ENCODE measurements around the gene CDK5.

DNA sequence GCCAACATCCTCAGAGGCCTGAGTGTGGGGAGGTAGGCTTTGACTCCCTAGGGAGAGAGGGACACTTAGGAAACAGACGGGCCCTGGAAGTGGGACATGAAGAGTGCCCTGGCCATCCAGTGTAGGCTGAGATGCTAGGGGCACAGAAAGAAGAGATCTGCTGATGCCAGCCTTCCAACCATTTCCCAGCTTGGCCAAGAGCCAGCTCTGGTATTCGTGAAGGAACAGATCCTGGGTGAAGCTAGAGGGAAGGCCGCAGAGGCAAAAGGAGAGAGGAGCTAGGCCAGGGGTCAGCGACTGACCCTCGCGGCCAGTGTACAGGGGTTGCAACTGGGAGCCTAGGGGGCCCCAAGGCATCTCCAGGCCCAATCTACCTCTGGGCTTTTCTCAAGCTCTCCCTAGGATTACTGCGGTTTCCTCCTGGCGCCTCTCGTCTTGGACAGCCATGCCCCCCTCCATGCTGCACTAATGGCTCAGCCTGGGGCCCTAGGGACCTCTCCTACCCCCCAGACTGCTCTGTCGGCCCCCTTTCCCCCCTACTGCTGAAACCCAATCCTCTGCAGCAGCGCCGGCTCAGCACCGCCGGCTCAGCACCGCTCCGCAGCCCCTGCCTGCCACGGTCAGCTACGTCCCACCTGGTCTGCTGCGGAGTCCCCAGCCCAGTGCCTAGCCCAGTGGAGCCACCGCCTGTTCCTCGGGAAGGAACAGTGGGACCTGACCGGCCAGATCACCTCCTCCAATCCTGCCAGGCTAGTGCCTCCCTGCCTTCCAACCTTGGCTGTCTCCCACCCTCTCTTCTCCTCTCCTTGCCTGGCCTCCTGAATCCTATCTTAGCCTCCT lies 9.5 kb downstream of the CDK5 start, which contains the start of gene ASIC3:
- TF ChIP-seq EZH2 (IDR thresholded peaks at IDR 0.05) = no peak
- TF ChIP-seq POLR2AphosphoS5 (IDR thresholded peaks at IDR 0.05; ENCODE audit: borderline replicate concordance, low read depth, low read length) = no peak

All from SK-N-MC (cell line).